SK-N-SH (cell line): Measurements from ENCODE around the gene GIMAP2. TPM values are rescaled to one million over a fixed set of nuclear protein-coding genes. Genes with fewer than 3 reads are reported as not detected.

Experiments
- CTCF ChIA-PET: fragments of 300-600, 350-600 bp; formaldehyde crosslinking; extraction: SDS; loops from one replicate; lab custom pipeline; 2021; lab: Yijun Ruan, JAX
- POLR2A ChIA-PET: fragments of 350-600 bp; sonication (Branson Sonifier 250); formaldehyde crosslinking; extraction: SDS; loops from one replicate; lab custom pipeline; 2020; ENCODE audit warnings: antibody characterized with exemption, inconsistent platforms; lab: Yijun Ruan, JAX
- DNase-seq: peaks from one replicate; pipeline ENCODE4 v3.0.0; 2012
- H2AFZ ChIP-seq: fragments of 200-600 bp; sonication (generic); 2 replicates; pipeline ENCODE4 v1.8.1; 2016; ENCODE audit warnings: antibody characterized with exemption, mild to moderate bottlenecking, low read depth
- H3F3A ChIP-seq: fragments of 200-600 bp; sonication (generic); replicated peaks from 2 replicates; pipeline ENCODE3; 2016; ENCODE audit warnings: antibody characterized with exemption, mild to moderate bottlenecking; ENCODE audit not compliant: insufficient read depth
- H3K27ac ChIP-seq, 2 experiments: fragments of 200-500 bp in 1 of 2; fragments of 200-600 bp in 1 of 2; sonication (Bioruptor generic) in 1 of 2; sonication (generic), shearing (Covaris generic) in 1 of 2; 2 replicates each; pipeline versions ENCODE4 v1.5.1 to v1.6.1; 2014 to 2016; ENCODE audit warnings: low read depth in 2 of 2, inconsistent platforms in 1 of 2, low read length in 1 of 2, mild to moderate bottlenecking in 1 of 2, mixed read lengths in 1 of 2
- H3K27me3 ChIP-seq: fragments of 200-600 bp; sonication (generic), shearing (Covaris generic); 2 replicates; pipeline ENCODE4 v1.6.1; 2016; ENCODE audit warnings: mixed run types; ENCODE audit not compliant: insufficient read depth
- H3K36me3 ChIP-seq, 2 experiments: fragments of 200-500 bp in 1 of 2; fragments of 200-600 bp in 1 of 2; sonication (Bioruptor generic) in 1 of 2; sonication (generic) in 1 of 2; replicated peaks in 1 of 2; 2 replicates each; pipeline versions ENCODE3 to v1.5.1; 2014 to 2016; ENCODE audit warnings: low read length in 1 of 2, mild to moderate bottlenecking in 1 of 2; ENCODE audit not compliant: insufficient read depth in 2 of 2, control insufficient read depth in 1 of 2
- H3K4me1 ChIP-seq, 2 experiments: fragments of 200-500 bp in 1 of 2; fragments of 200-600 bp in 1 of 2; sonication (Bioruptor generic) in 1 of 2; sonication (generic), shearing (Covaris generic) in 1 of 2; 2 replicates each; pipeline versions ENCODE4 v1.5.1 to v1.6.1; 2014 to 2016; ENCODE audit warnings: low read depth in 1 of 2, low read length in 1 of 2, mixed run types in 1 of 2; ENCODE audit not compliant: insufficient read depth in 2 of 2, control insufficient read depth in 1 of 2
- H3K4me2 ChIP-seq: fragments of 200-600 bp; sonication (generic), shearing (Covaris generic); 2 replicates; pipeline ENCODE4 v1.6.1; 2017; ENCODE audit warnings: mixed run types
- H3K4me3 ChIP-seq, 2 experiments: fragments of 200-500 bp in 1 of 2; fragments of 200-600 bp in 1 of 2; sonication (Bioruptor generic) in 1 of 2; sonication (generic), shearing (Covaris generic) in 1 of 2; 2 replicates each; pipeline versions ENCODE4 v1.5.1 to v1.8.1; 2014 to 2016; ENCODE audit warnings: low read depth in 2 of 2, inconsistent platforms in 1 of 2, low read length in 1 of 2, mild to moderate bottlenecking in 1 of 2, mixed read lengths in 1 of 2, moderate library complexity in 1 of 2
- H3K79me2 ChIP-seq: fragments of 200-600 bp; sonication (generic); 2 replicates; pipeline ENCODE4 v1.8.1; 2017; ENCODE audit warnings: mild to moderate bottlenecking; ENCODE audit not compliant: insufficient read depth
- H3K9ac ChIP-seq: fragments of 200-600 bp; sonication (generic); 2 replicates; pipeline ENCODE4 v1.6.1; 2017; ENCODE audit warnings: mixed run types
- H3K9me2 ChIP-seq: fragments of 200-600 bp; sonication (generic); 2 replicates; pipeline ENCODE4 v1.6.1; 2017; ENCODE audit warnings: mixed run types
- H3K9me3 ChIP-seq: fragments of 200-600 bp; sonication (generic); 2 replicates; pipeline ENCODE4 v1.6.1; 2017; ENCODE audit warnings: mixed run types, mild to moderate bottlenecking, moderate library complexity
- H4K20me1 ChIP-seq: fragments of 200-600 bp; sonication (generic); 2 replicates; pipeline ENCODE4 v1.6.1; 2017; ENCODE audit warnings: mild to moderate bottlenecking, mixed run types; ENCODE audit not compliant: insufficient read depth
- CHD2 ChIP-seq: fragments of 150-350 bp; IDR thresholded peaks from 2 replicates; pipeline ENCODE4 v1.6.1; 2018; ENCODE audit warnings: low read length; ENCODE audit not compliant: partially characterized antibody
- ELF1 ChIP-seq: IDR thresholded peaks from 2 replicates; pipeline ENCODE4 v1.4.0; 2012
- EP300 ChIP-seq, 2 experiments: IDR thresholded peaks; 2 replicates each; pipeline versions ENCODE4 v1.4.0 to v1.6.1; 2012; ENCODE audit warnings: borderline replicate concordance in 1 of 2, low read depth in 1 of 2, low read length in 1 of 2
- FOXJ3 ChIP-seq: sonication (generic); formaldehyde crosslinking; IDR thresholded peaks from 2 replicates; pipeline ENCODE4 v1.5.1; 2020; ENCODE audit warnings: mild to moderate bottlenecking, missing genetic modification reagents
- GATA2 ChIP-seq: sonication (generic); formaldehyde crosslinking; IDR thresholded peaks from 2 replicates; pipeline ENCODE4 v1.5.0; 2020; ENCODE audit warnings: mild to moderate bottlenecking, missing genetic modification reagents
- JUND ChIP-seq: IDR thresholded peaks from 2 replicates; pipeline ENCODE4 v1.4.0; 2012
- MEF2A ChIP-seq: IDR thresholded peaks from 2 replicates; pipeline ENCODE4 v1.4.0; 2012; ENCODE audit warnings: low read depth, borderline replicate concordance
- MXI1 ChIP-seq: IDR thresholded peaks from 2 replicates; pipeline ENCODE4 v1.6.1; 2012; ENCODE audit warnings: mild to moderate bottlenecking, low read depth, low read length, improper control_type of control experiment
- POLR2AphosphoS5 ChIP-seq: IDR thresholded peaks from 2 replicates; pipeline ENCODE4 v1.6.1; 2012; ENCODE audit warnings: low read depth, low read length
- RCOR1 ChIP-seq: fragments of 150-350 bp; IDR thresholded peaks from 2 replicates; pipeline ENCODE4 v1.6.1; 2017; ENCODE audit warnings: antibody characterized with exemption, low read length
- SIN3A ChIP-seq: IDR thresholded peaks from 2 replicates; pipeline ENCODE4 v1.6.1; 2012; ENCODE audit warnings: low read depth, mild to moderate bottlenecking, low read length, moderate library complexity, borderline replicate concordance
- TAF1 ChIP-seq: IDR thresholded peaks from 2 replicates; pipeline ENCODE4 v1.6.1; 2012; ENCODE audit warnings: low read depth, mild to moderate bottlenecking, low read length, moderate library complexity, borderline replicate concordance
- TCF12 ChIP-seq: IDR thresholded peaks from 2 replicates; pipeline ENCODE4 v1.4.0; 2012
- TEAD4 ChIP-seq: IDR thresholded peaks from 2 replicates; pipeline ENCODE4 v1.4.0; 2012; ENCODE audit warnings: mild to moderate bottlenecking, borderline replicate concordance; ENCODE audit not compliant: insufficient read depth
- WGBS: methylation state at CpG from one replicate; pipeline ENCODE4 v1.1.6; 2017; ENCODE audit warnings: low lambda C conversion rate; 5-methylcytosine and 5-hydroxymethylcytosine counted together
- polyA plus RNA-seq, 3 experiments: library from polyadenylated mRNA; depleted of rRNA; stranded (reverse); fragments of >200 nt; gene quantifications; 2 replicates each; pipeline ENCODE4 v1.2.3, GENCODE V29; 2012
- TF ChIP-seq, protein P1 (sequence below): IDR thresholded peaks from 2 replicates; pipeline ENCODE4; 2012
- TF ChIP-seq, protein P2 (sequence below): IDR thresholded peaks from 2 replicates; pipeline ENCODE4 v1.6.1; 2012; ENCODE audit warnings: mild to moderate bottlenecking, low read depth, low read length, moderate library complexity
- TF ChIP-seq, protein P3 (sequence below): IDR thresholded peaks from 2 replicates; pipeline ENCODE4 v1.4.0; 2012; ENCODE audit warnings: low read depth, borderline replicate concordance
- TF ChIP-seq, protein P4 (sequence below): fragments of 150-350 bp; IDR thresholded peaks from 2 replicates; pipeline ENCODE4 v1.6.1; 2016; ENCODE audit warnings: mild to moderate bottlenecking, low read depth, low read length

The GIMAP2 gene
- polyA plus RNA-seq, 1 of the 3 experiments (the other 2 are of a cell fraction) = 4.1 TPM

DNA sequence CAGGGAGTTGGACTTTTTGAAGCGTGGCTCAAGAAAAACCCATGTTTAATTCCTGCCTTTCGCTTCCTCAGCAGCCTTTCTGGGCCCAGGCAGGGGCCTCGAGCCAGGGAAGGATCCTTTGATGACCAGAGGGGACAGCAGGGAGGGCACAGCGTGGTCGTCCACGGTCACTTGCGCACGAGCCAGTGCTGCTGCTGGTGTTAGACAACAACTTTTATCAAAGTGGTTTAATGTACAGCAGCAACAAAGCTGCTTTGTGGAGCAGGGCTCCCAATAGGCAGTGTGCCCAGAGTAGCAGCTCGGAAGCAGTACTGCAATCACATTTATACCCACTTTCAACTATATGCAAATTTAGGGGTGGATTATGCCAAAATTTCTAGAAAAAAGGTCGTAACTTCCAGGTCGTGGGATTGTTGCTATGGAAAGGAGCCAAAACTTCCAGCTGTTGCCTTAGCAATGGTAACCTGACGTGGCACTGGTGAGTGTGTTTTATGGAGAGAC lies 37.0 kb downstream of the GIMAP2 start:
- Histone ChIP-seq H3K9me3 (no peaks in the 10 kb centered on the region), H3K27ac (no peak overlapping the region), H3K79me2 (no peaks in the 10 kb centered on the region), H3K9ac (no peak overlapping the region), H3K9me2 (no peaks in the 10 kb centered on the region), H3K27me3 (peaks cover 44% of the 10 kb centered on the region), H3K4me3 (no peak overlapping the region), H3K36me3 (no peaks in the 10 kb centered on the region), H2AFZ (no peak overlapping the region), H3K4me1 (no peaks in the 10 kb centered on the region), H4K20me1 (no peaks in the 10 kb centered on the region), H3F3A (no peaks in the 10 kb centered on the region), H3K4me2 (no peak overlapping the region)
- WGBS = 16% methylated on average over 12 of the region's 12 CpGs
- DNase-seq = no peak
- ChIA-PET POLR2A (no interaction called here), CTCF (interaction anchor here (0.9 to 1.3 kb wide), 2 partner anchors 11 to 274 kb away, joined by 3 to 5 read pairs; no protein-coding TSS in a partner anchor)
- TF ChIP-seq, protein P1, sequence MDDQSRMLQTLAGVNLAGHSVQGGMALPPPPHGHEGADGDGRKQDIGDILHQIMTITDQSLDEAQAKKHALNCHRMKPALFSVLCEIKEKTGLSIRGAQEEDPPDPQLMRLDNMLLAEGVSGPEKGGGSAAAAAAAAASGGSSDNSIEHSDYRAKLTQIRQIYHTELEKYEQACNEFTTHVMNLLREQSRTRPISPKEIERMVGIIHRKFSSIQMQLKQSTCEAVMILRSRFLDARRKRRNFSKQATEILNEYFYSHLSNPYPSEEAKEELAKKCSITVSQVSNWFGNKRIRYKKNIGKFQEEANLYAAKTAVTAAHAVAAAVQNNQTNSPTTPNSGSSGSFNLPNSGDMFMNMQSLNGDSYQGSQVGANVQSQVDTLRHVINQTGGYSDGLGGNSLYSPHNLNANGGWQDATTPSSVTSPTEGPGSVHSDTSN = no peak
- TF ChIP-seq RCOR1 (no peak), SIN3A (no peak), POLR2AphosphoS5 (no peak), GATA2 (CRISPR knock-in tag) (no peak)

DNA sequence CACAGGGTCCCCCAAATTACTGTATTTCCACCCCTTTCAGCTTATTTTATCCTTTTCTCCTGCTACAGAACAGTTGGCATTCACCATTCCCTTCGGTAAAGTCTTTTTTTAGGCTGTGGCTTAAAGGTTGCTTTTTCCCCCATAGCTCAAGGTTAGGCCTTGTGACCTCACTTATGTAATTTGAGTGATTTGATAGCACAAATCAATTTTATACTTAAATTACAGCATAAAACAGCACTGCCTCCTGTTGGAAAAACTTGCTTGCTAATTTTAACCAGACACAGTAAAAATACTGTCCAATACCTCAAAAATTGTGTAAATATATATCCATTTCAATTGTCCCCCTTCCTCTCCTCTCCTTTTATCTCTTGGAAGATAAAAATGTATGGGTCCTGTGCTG lies 38.0 kb downstream of the GIMAP2 start:
- ChIA-PET CTCF (interaction anchor here (1.3 kb wide), 1 partner anchor 275 kb away, joined by 5 read pairs; no protein-coding TSS in a partner anchor), POLR2A (no interaction called here)
- no peaks in the 10 kb centered on the region for H3K9me3 ChIP-seq
- H3K79me2 ChIP-seq = no peaks in the 10 kb centered on the region
- no peak overlapping the region for H3K4me2 ChIP-seq
- no peaks in the 10 kb centered on the region for H3F3A ChIP-seq
- no peak for DNase-seq
- H3K4me1 ChIP-seq = no peaks in the 10 kb centered on the region
- H3K36me3 ChIP-seq = no peaks in the 10 kb centered on the region
- WGBS = 2% methylated on average over 1 of the region's 1 CpG
- no peak overlapping the region for H3K27ac ChIP-seq
- no peak overlapping the region for H2AFZ ChIP-seq
- no peaks in the 10 kb centered on the region for H3K9me2 ChIP-seq
- peaks cover 34% of the 10 kb centered on the region for H3K27me3 ChIP-seq
- no peak for TF ChIP-seq TEAD4
- TF ChIP-seq TCF12 = no peak
- TF ChIP-seq CHD2 = no peak
- TF ChIP-seq, protein P2, sequence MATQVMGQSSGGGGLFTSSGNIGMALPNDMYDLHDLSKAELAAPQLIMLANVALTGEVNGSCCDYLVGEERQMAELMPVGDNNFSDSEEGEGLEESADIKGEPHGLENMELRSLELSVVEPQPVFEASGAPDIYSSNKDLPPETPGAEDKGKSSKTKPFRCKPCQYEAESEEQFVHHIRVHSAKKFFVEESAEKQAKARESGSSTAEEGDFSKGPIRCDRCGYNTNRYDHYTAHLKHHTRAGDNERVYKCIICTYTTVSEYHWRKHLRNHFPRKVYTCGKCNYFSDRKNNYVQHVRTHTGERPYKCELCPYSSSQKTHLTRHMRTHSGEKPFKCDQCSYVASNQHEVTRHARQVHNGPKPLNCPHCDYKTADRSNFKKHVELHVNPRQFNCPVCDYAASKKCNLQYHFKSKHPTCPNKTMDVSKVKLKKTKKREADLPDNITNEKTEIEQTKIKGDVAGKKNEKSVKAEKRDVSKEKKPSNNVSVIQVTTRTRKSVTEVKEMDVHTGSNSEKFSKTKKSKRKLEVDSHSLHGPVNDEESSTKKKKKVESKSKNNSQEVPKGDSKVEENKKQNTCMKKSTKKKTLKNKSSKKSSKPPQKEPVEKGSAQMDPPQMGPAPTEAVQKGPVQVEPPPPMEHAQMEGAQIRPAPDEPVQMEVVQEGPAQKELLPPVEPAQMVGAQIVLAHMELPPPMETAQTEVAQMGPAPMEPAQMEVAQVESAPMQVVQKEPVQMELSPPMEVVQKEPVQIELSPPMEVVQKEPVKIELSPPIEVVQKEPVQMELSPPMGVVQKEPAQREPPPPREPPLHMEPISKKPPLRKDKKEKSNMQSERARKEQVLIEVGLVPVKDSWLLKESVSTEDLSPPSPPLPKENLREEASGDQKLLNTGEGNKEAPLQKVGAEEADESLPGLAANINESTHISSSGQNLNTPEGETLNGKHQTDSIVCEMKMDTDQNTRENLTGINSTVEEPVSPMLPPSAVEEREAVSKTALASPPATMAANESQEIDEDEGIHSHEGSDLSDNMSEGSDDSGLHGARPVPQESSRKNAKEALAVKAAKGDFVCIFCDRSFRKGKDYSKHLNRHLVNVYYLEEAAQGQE = no peak
- no peak for TF ChIP-seq MXI1
- no peak for TF ChIP-seq EP300 (IDR thresholded peaks at IDR 0.05; ENCODE audit: borderline replicate concordance in 1 of 2, low read depth in 1 of 2, low read length in 1 of 2)
- TF ChIP-seq, protein P3, sequence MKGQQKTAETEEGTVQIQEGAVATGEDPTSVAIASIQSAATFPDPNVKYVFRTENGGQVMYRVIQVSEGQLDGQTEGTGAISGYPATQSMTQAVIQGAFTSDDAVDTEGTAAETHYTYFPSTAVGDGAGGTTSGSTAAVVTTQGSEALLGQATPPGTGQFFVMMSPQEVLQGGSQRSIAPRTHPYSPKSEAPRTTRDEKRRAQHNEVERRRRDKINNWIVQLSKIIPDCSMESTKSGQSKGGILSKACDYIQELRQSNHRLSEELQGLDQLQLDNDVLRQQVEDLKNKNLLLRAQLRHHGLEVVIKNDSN = no peak
- TF ChIP-seq ELF1 = no peak
- no peak for TF ChIP-seq JUND
- TF ChIP-seq POLR2AphosphoS5 = no peak
- TF ChIP-seq RCOR1 = no peak
- TF ChIP-seq MEF2A = no peak
- no peak for TF ChIP-seq TAF1
- TF ChIP-seq, protein P1 = no peak
- no peak for TF ChIP-seq FOXJ3 (CRISPR knock-in tag)
- no peak for TF ChIP-seq SIN3A
- TF ChIP-seq, protein P4, sequence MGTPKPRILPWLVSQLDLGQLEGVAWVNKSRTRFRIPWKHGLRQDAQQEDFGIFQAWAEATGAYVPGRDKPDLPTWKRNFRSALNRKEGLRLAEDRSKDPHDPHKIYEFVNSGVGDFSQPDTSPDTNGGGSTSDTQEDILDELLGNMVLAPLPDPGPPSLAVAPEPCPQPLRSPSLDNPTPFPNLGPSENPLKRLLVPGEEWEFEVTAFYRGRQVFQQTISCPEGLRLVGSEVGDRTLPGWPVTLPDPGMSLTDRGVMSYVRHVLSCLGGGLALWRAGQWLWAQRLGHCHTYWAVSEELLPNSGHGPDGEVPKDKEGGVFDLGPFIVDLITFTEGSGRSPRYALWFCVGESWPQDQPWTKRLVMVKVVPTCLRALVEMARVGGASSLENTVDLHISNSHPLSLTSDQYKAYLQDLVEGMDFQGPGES = no peak
- TF ChIP-seq, all 33 proteins: peak for 0
- no peak overlapping the region for H3K9ac ChIP-seq
- H3K4me3 ChIP-seq = no peak overlapping the region
- no peaks in the 10 kb centered on the region for H4K20me1 ChIP-seq
